Right ventricle myocardium inferior (tissue), 1 donor: ENCODE results near the gene ABCC6. TPM values are rescaled to one million over a fixed set of nuclear protein-coding genes. Genes with fewer than 3 reads are reported as not detected.
"Not testable (repeated sequence)": the region's sequence is repeated elsewhere in the genome, so short reads cannot be mapped to it uniquely, and the experiment has no call there.

Experiments used
- ATAC-seq: fragments of 200-7000 bp; cut with Tn5 transposase; one replicate; pipeline ENCODE4 v1.9.1; 2020; ENCODE audit warnings: mild to moderate bottlenecking, moderate library complexity
- DNase-seq: peaks from one replicate; pipeline ENCODE4 v3.0.0; 2021; ENCODE audit errors: missing footprints
- intact Hi-C: fragments of 100-400 bp; cut with DNase I; formaldehyde crosslinking; loops from one replicate; pipeline ENCODE4 v1.11.0; 2022
- total RNA-seq: library from RNA; stranded (reverse); fragmentation: NEBNext Ultra II Directional; extraction: Animal tissue kit (Norgen Biotek cat#: 25700); gene quantifications from one replicate; pipeline ENCODE4 v1.2.1, GENCODE V29; 2021
- donor health status: DM: no; HTN: yes; CAD: no; lungs with severe emphysema.

ABCC6 gene
- total RNA-seq, 1 donor from 2014 or later: 2.2 TPM

GRCh38 chr16:16199428-16199827 lies 23.9 kb downstream of the ABCC6 start:
- ATAC-seq, DNase-seq, intact Hi-C loops: not testable (repeated sequence)

GRCh38 chr16:16197966-16198365 lies 25.3 kb downstream of the ABCC6 start:
- no peak for DNase-seq
- intact Hi-C loops: no loop called here
- ATAC-seq: no peak

GRCh38 chr16:16197331-16197730 lies 26.0 kb downstream of the ABCC6 start:
- intact Hi-C loops: no loop called here
- DNase-seq: no peak
- ATAC-seq: no peak

GRCh38 chr16:16196099-16196498 lies 27.2 kb downstream of the ABCC6 start:
- ATAC-seq (no peak), DNase-seq (no peak)
- intact Hi-C loops: no loop called here

GRCh38 chr16:16191493-16192167 lies 31.7 kb downstream of the ABCC6 start:
- DNase-seq (no peak), ATAC-seq (no peak)
- intact Hi-C loops: loop anchor here (5.0 kb wide), 1 partner anchor 414 kb away; no protein-coding TSS in a partner anchor

- intact Hi-C loops: loop anchor here (5.0 kb wide), 1 partner anchor 414 kb away; no protein-coding TSS in a partner anchor
- DNase-seq, ATAC-seq: not testable (repeated sequence)
These were observed 32.3 kb downstream of the ABCC6 start for GRCh38 chr16:16190966-16191365.

GRCh38 chr16:16190546-16190945 lies 32.7 kb downstream of the ABCC6 start:
- ATAC-seq (no peak), DNase-seq (no peak)
- intact Hi-C loops: loop anchor here (5.0 kb wide), 1 partner anchor 413 kb away; no protein-coding TSS in a partner anchor

- no peak for ATAC-seq
- intact Hi-C loops: loop anchor here (5.0 kb wide), 1 partner anchor 413 kb away; no protein-coding TSS in a partner anchor
- DNase-seq: no peak
These were observed 33.5 kb downstream of the ABCC6 start for GRCh38 chr16:16189842-16190241.

- no peak for DNase-seq
- no peak for ATAC-seq
- intact Hi-C loops: no loop called here
These were observed 34.5 kb downstream of the ABCC6 start for GRCh38 chr16:16188827-16189226.

GRCh38 chr16:16186820-16187219 lies 36.5 kb downstream of the ABCC6 start:
- intact Hi-C loops: no loop called here

GRCh38 chr16:16185095-16185494 lies 38.2 kb downstream of the ABCC6 start:
- no peak for DNase-seq
- intact Hi-C loops: no loop called here
- ATAC-seq: no peak

More at GRCh38 chr16:16186820-16187219, 36.5 kb downstream of the ABCC6 start:
- no peak for ATAC-seq
- DNase-seq: no peak

- ATAC-seq (no peak), DNase-seq (no peak)
- intact Hi-C loops: no loop called here
These were observed 38.7 kb downstream of the ABCC6 start for GRCh38 chr16:16184594-16184993.

- intact Hi-C loops: no loop called here
- DNase-seq (no peak), ATAC-seq (no peak)
These were observed 39.7 kb downstream of the ABCC6 start for GRCh38 chr16:16183562-16183961.

- no peak for DNase-seq
- intact Hi-C loops: no loop called here
- ATAC-seq: no peak
These were observed 40.4 kb downstream of the ABCC6 start for GRCh38 chr16:16182918-16183317.

- DNase-seq, intact Hi-C loops, ATAC-seq: not testable (repeated sequence)
These were observed 41.5 kb downstream of the ABCC6 start for GRCh38 chr16:16181748-16182147.

- intact Hi-C loops: no loop called here
- DNase-seq (no peak), ATAC-seq (no peak)
These were observed 44.7 kb downstream of the ABCC6 start for GRCh38 chr16:16178455-16179162.

- DNase-seq (no peak), ATAC-seq (no peak)
- intact Hi-C loops: no loop called here
These were observed 47.0 kb downstream of the ABCC6 start for GRCh38 chr16:16176328-16176727.

GRCh38 chr16:16175296-16175695 lies 48.0 kb downstream of the ABCC6 start:
- ATAC-seq (peak; percentile 67), DNase-seq (no peak)
- intact Hi-C loops: no loop called here

- DNase-seq: no peak
- ATAC-seq: no peak
- intact Hi-C loops: no loop called here
These were observed 50.3 kb downstream of the ABCC6 start for GRCh38 chr16:16172991-16173390.

GRCh38 chr16:16171332-16171919 lies 51.9 kb downstream of the ABCC6 start:
- ATAC-seq (no peak), DNase-seq (no peak)
- intact Hi-C loops: no loop called here
